ENCODE measurements around the gene WWOX.

Gene WWOX

GRCh38 chr16:78395035-78395434 lies 295.6 kb downstream of the WWOX start:
- DNase-seq (ENCODE audit: low read depth in 3 of 3) = no peak

- DNase-seq (ENCODE audit: low read depth in 3 of 3) = no peak
Observed at GRCh38 chr16:78396046-78396445, 296.6 kb downstream of the WWOX start.

- DNase-seq (ENCODE audit: low read depth in 3 of 3) = no peak
Observed at GRCh38 chr16:78396673-78397072, 297.2 kb downstream of the WWOX start.

- DNase-seq (ENCODE audit: low read depth in 3 of 3) = no peak
Observed at GRCh38 chr16:78399384-78399783, 299.9 kb downstream of the WWOX start.

- DNase-seq (ENCODE audit: low read depth in 3 of 3) = no peak
Observed at GRCh38 chr16:78402833-78403232, 303.4 kb downstream of the WWOX start.

- DNase-seq (ENCODE audit: low read depth in 3 of 3) = no peak
Observed at GRCh38 chr16:78405040-78405439, 305.6 kb downstream of the WWOX start.

GRCh38 chr16:78405833-78406232 lies 306.4 kb downstream of the WWOX start:
- no peak for DNase-seq (ENCODE audit: low read depth in 3 of 3)

- DNase-seq (ENCODE audit: low read depth in 3 of 3) = no peak
Observed at GRCh38 chr16:78407191-78407590, 307.7 kb downstream of the WWOX start.

- no peak for DNase-seq (ENCODE audit: low read depth in 3 of 3)
Observed at GRCh38 chr16:78413651-78414050, 314.2 kb downstream of the WWOX start.

- DNase-seq (ENCODE audit: low read depth in 3 of 3) = no peak
Observed at GRCh38 chr16:78415013-78415412, 315.6 kb downstream of the WWOX start.

- DNase-seq (ENCODE audit: low read depth in 3 of 3) = no peak
Observed at GRCh38 chr16:78415669-78416068, 316.2 kb downstream of the WWOX start.

- DNase-seq (ENCODE audit: low read depth in 3 of 3) = no peak
Observed at GRCh38 chr16:78416400-78416799, 316.9 kb downstream of the WWOX start.

GRCh38 chr16:78421181-78421708 lies 321.8 kb downstream of the WWOX start:
- DNase-seq (ENCODE audit: low read depth in 3 of 3) = no peak

GRCh38 chr16:78425281-78425680 lies 325.8 kb downstream of the WWOX start:
- DNase-seq (ENCODE audit: low read depth in 3 of 3) = no peak

- DNase-seq (ENCODE audit: low read depth in 3 of 3) = no peak
Observed at GRCh38 chr16:78425891-78426510, 326.5 kb downstream of the WWOX start.

- DNase-seq (ENCODE audit: low read depth in 3 of 3) = no peak
Observed at GRCh38 chr16:78428193-78428592, 328.7 kb downstream of the WWOX start.

GRCh38 chr16:78430281-78430680 lies 330.8 kb downstream of the WWOX start:
- no peak for DNase-seq (ENCODE audit: low read depth in 3 of 3)

GRCh38 chr16:78431004-78431670 lies 331.7 kb downstream of the WWOX start:
- DNase-seq (ENCODE audit: low read depth in 3 of 3) = no peak

GRCh38 chr16:78431701-78432100 lies 332.2 kb downstream of the WWOX start:
- DNase-seq (ENCODE audit: low read depth in 3 of 3) = no peak

GRCh38 chr16:78432451-78432850 lies 333.0 kb downstream of the WWOX start:
- DNase-seq (ENCODE audit: low read depth in 3 of 3) = no peak

GRCh38 chr16:78433116-78433515 lies 333.7 kb downstream of the WWOX start:
- DNase-seq (ENCODE audit: low read depth in 3 of 3) = no peak

- no peak for DNase-seq (ENCODE audit: low read depth in 3 of 3)
Observed at GRCh38 chr16:78434401-78434800, 334.9 kb downstream of the WWOX start.

- DNase-seq (ENCODE audit: low read depth in 3 of 3) = no peak
Observed at GRCh38 chr16:78435260-78435659, 335.8 kb downstream of the WWOX start.

GRCh38 chr16:78436023-78436422 lies 336.6 kb downstream of the WWOX start:
- no peak for DNase-seq (ENCODE audit: low read depth in 3 of 3)

Measured in stimulated activated CD4-positive, alpha-beta T cell treated with anti-CD3 and anti-CD28 coated beads, TNF-alpha, amount 100 ng/mL, for 48 hours (primary cell).